Heart left ventricle (tissue), 16 donors: ENCODE results near the gene RNF167. TPM values are rescaled to one million over a fixed set of nuclear protein-coding genes. Genes with fewer than 3 reads are reported as not detected.
"Not testable (repeated sequence)": the region's sequence is repeated elsewhere in the genome, so short reads cannot be mapped to it uniquely, and the experiment has no call there.

Experiments used
- ATAC-seq, 4 donors: fragments of 200-7000 bp; cut with Tn5 transposase; one replicate each; pipeline ENCODE4 v1.9.1; 2020 to 2022; ENCODE audit warnings: moderate library complexity in 4 of 4, mild to moderate bottlenecking in 3 of 4, moderate number of reproducible peaks in 1 of 4
- DNase-seq, 5 donors: peaks; one replicate each; pipeline ENCODE4 v3.0.0-alpha.2; 2020
- H3K27ac ChIP-seq, 12 donors: fragments of 200-600 bp; sonication (generic) in 4 of 12; one replicate each; pipeline versions ENCODE4 v1.5.0 to v1.8.0; 2016 to 2022; ENCODE audit warnings: mild to moderate bottlenecking in 2 of 12
- H3K27me3 ChIP-seq, 9 donors: fragments of 200-600 bp; sonication (generic) in 2 of 9; one replicate each; pipeline versions ENCODE4 v1.5.1 to v1.8.0; 2016 to 2022; ENCODE audit warnings: mild to moderate bottlenecking in 3 of 9
- H3K36me3 ChIP-seq, 9 donors: fragments of 200-600 bp; sonication (generic) in 2 of 9; one replicate each; pipeline versions ENCODE4 v1.5.0 to v1.8.0; 2018 to 2022; ENCODE audit warnings: mild to moderate bottlenecking in 2 of 9
- H3K4me1 ChIP-seq, 12 donors: fragments of 200-600 bp; sonication (generic) in 4 of 12; one replicate each; pipeline versions ENCODE4 v1.5.0 to v1.8.0; 2016 to 2022; ENCODE audit warnings: mild to moderate bottlenecking in 3 of 12
- H3K4me3 ChIP-seq, 12 donors: fragments of 200-600 bp; sonication (generic) in 4 of 12; one replicate each; pipeline versions ENCODE4 v1.5.0 to v1.8.0; 2017 to 2022; ENCODE audit warnings: mild to moderate bottlenecking in 9 of 12, moderate library complexity in 4 of 12
- H3K9me3 ChIP-seq, 12 donors: fragments of 200-600 bp; sonication (generic) in 4 of 12; one replicate each; pipeline versions ENCODE4 v1.5.0 to v1.8.0; 2016 to 2022; ENCODE audit warnings: mild to moderate bottlenecking in 1 of 12
- CTCF ChIP-seq, 12 donors: fragments of 200-600 bp; sonication (generic) in 4 of 12; IDR thresholded peaks; one replicate each; pipeline versions ENCODE4 v1.5.0 to v1.8.0; 2018 to 2022; ENCODE audit warnings: antibody characterized with exemption in 12 of 12, mild to moderate bottlenecking in 5 of 12
- POLR2A ChIP-seq, 2 donors: fragments of 450-650 bp; IDR thresholded peaks; one replicate each; pipeline ENCODE4 v1.6.1; 2017; ENCODE audit warnings: antibody characterized with exemption in 2 of 2, mild to moderate bottlenecking in 2 of 2, moderate library complexity in 2 of 2
- WGBS, 4 donors: extraction: QIAGEN DNeasy Blood & Tissue Kit in 2 of 4; methylation state at CpG; one replicate each; pipeline versions ENCODE4 v1.1.5 to v1.1.7; 2013 to 2018; 5-methylcytosine and 5-hydroxymethylcytosine counted together
- intact Hi-C, 10 donors: fragments of 100-400 bp; cut with DNase I; formaldehyde crosslinking; loops; one replicate each; pipeline versions ENCODE4 v1.11.1 to v1.14.2; 2022
- polyA plus RNA-seq, 2 donors: library from polyadenylated mRNA; stranded (reverse); fragments of 200-250 nt; gene quantifications; one replicate each; pipeline ENCODE4 v1.2.3, GENCODE V29; 2013
- total RNA-seq, 9 donors: library from RNA; depleted of rRNA in 2 of 9; stranded (reverse); fragments of >200 nt in 2 of 9; fragmentation: NEBNext Ultra II Directional in 3 of 9; extraction: Animal tissue kit (Norgen Biotek cat#: 25700) in 3 of 9; gene quantifications; one replicate each; pipeline versions ENCODE4 v1.1.0 to v1.2.4, GENCODE V29; 2016 to 2023
- donor health status: ischemic (EF 13 %, LVEDD 7.1; RV severe dilation, severe dysfunction).
- donor health status: healthy with polysubstance abuse.
- donor health status: DM: no; HTN: yes; CAD: no.
- donor health status: DM: no; HTN: no; CAD: no.
- donor health status: ischemic (EF 25% LVEDD 6.9; RV normal size, moderate dysfunction).
- donor health status: ischemic (EF 25% LVEDD 5.7; RV mildly dilated, moderate dysfunction).
- donor health status: healthy.
- donor health status: DM: yes; HTN: yes; CAD: no.
- donor health status: ischemic (EF 35%, LVEDD 5.7; RV mildly dilated, moderate dysfunction).
- donor health status: nonischemic (EF 11% LVEDD 7.7; RV severe dilation, severe dysfunction).
- donor health status: DM: yes; HTN: yes; CAD: no.
- donor health status: PGD.
- donor health status: ischemic (EF 29% LVEDD 5.4; RV normal size, mild dysfunction).
- donor health status: nonischemic (EF 23%, LVEDD 6.1; RV moderate dilation, normal function).

RNF167 gene
- total and polyA plus RNA-seq, 11 donors, result 50.7 to 152 (median 81.2) TPM

GRCh38 chr17:4919511-4920047, 20.5 kb upstream of the RNF167 start:
- Histone ChIP-seq H3K4me1 (peaks cover 0 to 9% (median 0%) of the 10 kb centered on the region in 12 donors), H3K4me3 (no peak overlapping the region), H3K36me3 (no peaks in the 10 kb centered on the region), H3K27me3 (no peaks in the 10 kb centered on the region), H3K27ac (no peak overlapping the region), H3K9me3 (no peaks in the 10 kb centered on the region)
- intact Hi-C loops, result loop anchor here in 1 of 10 donors (5.0 kb wide), 1 partner anchor 53 kb away; no protein-coding TSS in a partner anchor
- ATAC-seq (no peak), DNase-seq (no peak)
- no peak for TF ChIP-seq CTCF (IDR thresholded peaks at IDR 0.05)
- no peak for TF ChIP-seq POLR2A (IDR thresholded peaks at IDR 0.05)
- WGBS, 4 donors, result 69 to 72% (median 71%) methylated on average over 8 of the region's 8 CpGs

- Histone ChIP-seq H3K36me3 (no peaks in the 10 kb centered on the region), H3K9me3 (no peaks in the 10 kb centered on the region), H3K27me3 (no peaks in the 10 kb centered on the region), H3K4me3 (no peak overlapping the region), H3K4me1 (peaks cover 0 to 9% (median 0%) of the 10 kb centered on the region in 12 donors), H3K27ac (no peak overlapping the region)
- 85 to 91% (median 89%) methylated on average over 10 of the region's 10 CpGs for WGBS, 4 donors
- ATAC-seq (peak in 1 of 4 donors; percentile 18), DNase-seq (no peak)
- intact Hi-C loops, result no loop called here
- no peak for TF ChIP-seq POLR2A (IDR thresholded peaks at IDR 0.05)
- TF ChIP-seq CTCF (IDR thresholded peaks at IDR 0.05), result no peak
These were observed 19.6 kb upstream of the RNF167 start for GRCh38 chr17:4920351-4921048.

- WGBS, 4 donors, result 92 to 96% (median 94%) methylated on average over 4 of the region's 4 CpGs
These were observed 18.7 kb upstream of the RNF167 start for GRCh38 chr17:4921320-4921719.

GRCh38 chr17:4926577-4927335, 13.3 kb upstream of the RNF167 start:
- DNase-seq, H3K27ac ChIP-seq, H3K27me3 ChIP-seq, ATAC-seq, intact Hi-C loops, H3K4me3 ChIP-seq, H3K9me3 ChIP-seq, H3K36me3 ChIP-seq, H3K4me1 ChIP-seq: not testable (repeated sequence)
- 88 to 91% (median 89%) methylated on average over 24 of the region's 24 CpGs for WGBS, 4 donors

More at GRCh38 chr17:4921320-4921719, 18.7 kb upstream of the RNF167 start:
- Histone ChIP-seq H3K36me3 (no peaks in the 10 kb centered on the region), H3K9me3 (no peaks in the 10 kb centered on the region), H3K4me3 (no peak overlapping the region), H3K27me3 (no peaks in the 10 kb centered on the region), H3K27ac (no peak overlapping the region), H3K4me1 (peaks cover 0 to 9% (median 0%) of the 10 kb centered on the region in 12 donors)
- intact Hi-C loops, result no loop called here
- ATAC-seq, result no peak
- TF ChIP-seq CTCF (IDR thresholded peaks at IDR 0.05) (no peak), POLR2A (IDR thresholded peaks at IDR 0.05) (no peak)
- no peak for DNase-seq
